22Rv1 (cell line): ENCODE measurements around the gene CACHD1.

Experiments
- ZFX ChIP-seq: fragments of 450-650 bp; IDR thresholded peaks from 2 replicates; pipeline ENCODE4 v1.6.1; 2017; ENCODE audit warnings: antibody characterized with exemption, borderline replicate concordance
- TF ChIP-seq, protein P1 (sequence below): fragments of 450-650 bp; IDR thresholded peaks from 2 replicates; pipeline ENCODE4 v1.5.1; 2017; ENCODE audit warnings: mild to moderate bottlenecking

DNA sequence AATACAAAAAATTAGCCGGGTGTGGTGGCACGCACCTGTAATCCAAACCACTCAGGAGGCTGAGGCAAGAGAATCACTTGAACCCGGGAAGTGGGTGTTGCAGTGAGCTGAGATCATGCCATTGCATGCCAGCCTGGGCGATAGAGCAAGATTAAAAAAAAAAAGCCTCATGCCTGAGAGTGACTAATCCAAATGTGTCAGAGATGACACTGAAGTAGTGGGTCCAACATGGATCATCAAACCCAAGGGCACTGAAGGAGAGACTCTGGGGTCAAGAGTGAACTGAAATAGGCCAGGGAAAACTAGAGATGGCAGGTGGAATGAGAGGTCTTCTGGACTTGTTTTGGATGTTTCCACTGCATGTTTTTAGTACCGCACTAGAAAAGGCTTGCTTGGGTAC, 10.2 kb upstream of the CACHD1 start:
- TF ChIP-seq, protein P1, sequence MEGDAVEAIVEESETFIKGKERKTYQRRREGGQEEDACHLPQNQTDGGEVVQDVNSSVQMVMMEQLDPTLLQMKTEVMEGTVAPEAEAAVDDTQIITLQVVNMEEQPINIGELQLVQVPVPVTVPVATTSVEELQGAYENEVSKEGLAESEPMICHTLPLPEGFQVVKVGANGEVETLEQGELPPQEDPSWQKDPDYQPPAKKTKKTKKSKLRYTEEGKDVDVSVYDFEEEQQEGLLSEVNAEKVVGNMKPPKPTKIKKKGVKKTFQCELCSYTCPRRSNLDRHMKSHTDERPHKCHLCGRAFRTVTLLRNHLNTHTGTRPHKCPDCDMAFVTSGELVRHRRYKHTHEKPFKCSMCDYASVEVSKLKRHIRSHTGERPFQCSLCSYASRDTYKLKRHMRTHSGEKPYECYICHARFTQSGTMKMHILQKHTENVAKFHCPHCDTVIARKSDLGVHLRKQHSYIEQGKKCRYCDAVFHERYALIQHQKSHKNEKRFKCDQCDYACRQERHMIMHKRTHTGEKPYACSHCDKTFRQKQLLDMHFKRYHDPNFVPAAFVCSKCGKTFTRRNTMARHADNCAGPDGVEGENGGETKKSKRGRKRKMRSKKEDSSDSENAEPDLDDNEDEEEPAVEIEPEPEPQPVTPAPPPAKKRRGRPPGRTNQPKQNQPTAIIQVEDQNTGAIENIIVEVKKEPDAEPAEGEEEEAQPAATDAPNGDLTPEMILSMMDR, result no peak
- no peak for TF ChIP-seq ZFX
